GF-D8 (cell line): Measurements from ENCODE around the gene LSM4.

Experiments
- DNase-seq: peaks from one replicate; lab custom pipeline; 2025; lab: John Stamatoyannopoulos, UW

LSM4 gene

GRCh38 chr19:18274781-18275356, 48.0 kb downstream of the LSM4 start:
- no peak for DNase-seq

- no peak for DNase-seq
These were observed 48.6 kb downstream of the LSM4 start, which contains the start of gene IQCN for GRCh38 chr19:18274219-18274780. TSS of gene IQCN (minus strand) at chr19:18274452. CDS start at chr19:18269478, 4,974 bp downstream.

DNA sequence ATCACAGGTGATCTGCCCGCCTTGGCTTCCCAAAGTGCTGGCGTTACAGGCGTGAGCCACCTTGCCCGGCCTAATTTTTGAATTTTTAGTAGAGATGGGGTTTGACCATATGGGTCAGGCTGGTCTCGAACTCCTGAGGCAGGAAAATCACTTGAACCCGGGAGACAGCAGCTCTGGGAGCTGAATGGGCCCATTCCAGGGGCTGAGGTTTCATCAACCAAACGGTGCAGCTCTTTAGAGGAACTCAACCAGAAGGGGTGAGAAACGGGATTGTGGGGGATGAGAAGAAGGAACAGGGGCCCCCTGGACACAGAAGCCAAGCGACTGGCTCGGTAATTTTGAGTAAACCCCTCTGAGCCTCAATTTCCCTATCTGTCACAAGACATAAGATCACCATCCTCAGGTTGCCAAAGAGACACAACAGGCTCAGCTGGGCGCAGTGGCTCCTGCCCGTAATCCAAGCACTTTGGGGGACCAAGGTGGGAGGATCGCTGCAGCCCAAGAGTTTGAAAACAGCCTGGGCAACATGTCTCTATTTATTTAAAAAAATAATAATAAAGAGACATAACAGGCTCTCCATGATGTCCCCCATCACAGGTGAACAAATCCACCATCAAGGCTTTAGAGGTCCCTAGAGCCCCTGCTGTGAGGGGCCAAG, 49.2 kb downstream of the LSM4 start:
- no peak for DNase-seq

GRCh38 chr19:18271433-18271841, 51.4 kb downstream of the LSM4 start:
- DNase-seq, result no peak

- no peak for DNase-seq
These were observed 52.5 kb downstream of the LSM4 start for GRCh38 chr19:18270326-18270725.

DNA sequence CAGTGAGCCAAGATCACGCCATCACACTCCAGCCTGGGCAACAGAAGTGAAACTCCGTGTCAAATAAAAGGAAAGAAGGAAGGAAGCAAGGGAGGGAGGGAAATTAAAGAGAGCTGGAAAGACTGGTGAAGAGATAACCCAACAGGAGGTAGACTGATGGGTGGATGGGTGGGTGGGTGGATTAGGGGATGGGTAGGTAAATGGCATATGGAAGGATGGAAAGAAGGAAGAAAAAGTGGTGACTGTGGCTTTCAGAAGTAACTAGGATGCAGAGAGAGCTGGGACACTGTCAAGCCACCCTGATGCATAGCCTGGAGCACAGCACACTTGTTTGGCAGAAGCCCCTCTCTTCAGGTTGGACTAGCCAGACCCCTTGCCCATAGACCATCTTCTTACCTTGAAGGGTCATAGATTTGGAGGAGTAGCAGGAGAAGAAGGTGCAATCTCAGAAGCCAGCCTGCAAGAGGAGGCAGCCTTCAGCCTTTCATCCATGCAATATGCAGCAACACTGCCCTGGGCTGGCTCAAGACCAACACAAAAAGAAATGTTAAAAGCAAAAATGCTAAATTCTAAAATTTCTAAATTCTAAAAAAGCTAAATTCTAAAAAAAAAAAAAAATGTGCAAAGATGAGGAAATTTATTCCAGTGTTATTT, 53.7 kb downstream of the LSM4 start:
- no peak for DNase-seq

GRCh38 chr19:18266771-18267686, 55.8 kb downstream of the LSM4 start:
- DNase-seq, result no peak

GRCh38 chr19:18265582-18265981, 57.3 kb downstream of the LSM4 start:
- no peak for DNase-seq

GRCh38 chr19:18264971-18265540, 57.8 kb downstream of the LSM4 start:
- no peak for DNase-seq

GRCh38 chr19:18264137-18264854, 58.6 kb downstream of the LSM4 start:
- DNase-seq, result no peak

GRCh38 chr19:18263324-18264136, 59.3 kb downstream of the LSM4 start:
- DNase-seq, result no peak

DNA sequence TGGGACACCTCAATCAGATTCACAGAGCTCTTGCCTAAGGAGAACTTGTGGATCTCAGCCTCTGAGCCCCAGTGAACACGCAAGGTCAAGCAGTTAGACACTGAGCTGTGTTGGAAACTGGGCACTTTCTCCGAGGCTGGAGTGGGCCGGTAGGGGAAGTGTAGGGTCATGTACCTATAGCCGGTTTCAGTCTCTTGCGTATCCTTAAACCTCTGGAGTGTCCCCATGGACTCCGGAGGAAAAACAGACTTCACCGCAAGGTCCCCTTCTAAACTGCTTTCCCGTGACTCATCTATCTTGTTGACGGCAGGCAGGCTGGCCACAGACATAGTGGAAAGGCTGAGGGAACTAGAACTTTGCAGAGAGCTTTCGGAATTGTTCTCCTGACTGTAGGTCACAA, 60.0 kb downstream of the LSM4 start:
- no peak for DNase-seq

DNA sequence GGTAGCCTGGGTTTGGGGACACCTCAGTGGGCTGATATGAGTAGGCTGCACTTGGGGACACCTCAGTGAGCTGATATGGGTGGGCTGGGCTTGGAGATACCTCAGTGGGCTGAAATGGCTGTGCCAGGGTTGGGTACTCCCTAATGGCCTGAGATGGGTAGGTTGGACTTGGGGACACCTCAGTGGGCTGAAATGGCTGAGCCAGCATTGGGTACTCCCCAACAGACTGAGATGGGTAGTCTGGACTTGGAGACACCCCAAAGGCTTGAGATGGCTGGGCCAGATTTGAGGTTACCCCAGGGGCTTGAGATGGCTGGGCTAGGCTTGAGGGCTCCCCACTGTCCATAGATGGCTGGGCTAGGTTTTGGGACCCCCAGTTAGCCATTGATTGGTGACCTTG, 60.7 kb downstream of the LSM4 start:
- DNase-seq, result no peak

GRCh38 chr19:18261474-18261873, 61.4 kb downstream of the LSM4 start:
- DNase-seq, result no peak

DNA sequence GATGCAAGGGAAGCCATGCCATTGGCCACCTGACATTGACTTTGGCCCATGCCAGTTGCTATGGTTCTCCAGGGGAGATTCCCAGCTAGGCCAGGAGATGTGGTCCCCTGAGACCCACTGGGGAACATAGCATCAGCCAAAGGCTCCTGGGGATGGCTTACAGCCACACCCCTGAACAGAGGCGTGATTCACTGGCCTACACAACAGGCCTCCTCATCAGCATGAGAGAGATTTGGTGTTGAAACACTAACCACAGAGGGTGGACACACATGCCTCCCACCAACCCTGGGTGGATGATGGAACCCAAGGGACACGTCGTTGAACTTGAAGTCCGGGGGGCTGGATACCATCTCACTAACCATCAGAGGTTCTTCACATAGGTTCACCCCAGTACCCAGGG, 63.0 kb downstream of the LSM4 start:
- DNase-seq, result no peak

DNA sequence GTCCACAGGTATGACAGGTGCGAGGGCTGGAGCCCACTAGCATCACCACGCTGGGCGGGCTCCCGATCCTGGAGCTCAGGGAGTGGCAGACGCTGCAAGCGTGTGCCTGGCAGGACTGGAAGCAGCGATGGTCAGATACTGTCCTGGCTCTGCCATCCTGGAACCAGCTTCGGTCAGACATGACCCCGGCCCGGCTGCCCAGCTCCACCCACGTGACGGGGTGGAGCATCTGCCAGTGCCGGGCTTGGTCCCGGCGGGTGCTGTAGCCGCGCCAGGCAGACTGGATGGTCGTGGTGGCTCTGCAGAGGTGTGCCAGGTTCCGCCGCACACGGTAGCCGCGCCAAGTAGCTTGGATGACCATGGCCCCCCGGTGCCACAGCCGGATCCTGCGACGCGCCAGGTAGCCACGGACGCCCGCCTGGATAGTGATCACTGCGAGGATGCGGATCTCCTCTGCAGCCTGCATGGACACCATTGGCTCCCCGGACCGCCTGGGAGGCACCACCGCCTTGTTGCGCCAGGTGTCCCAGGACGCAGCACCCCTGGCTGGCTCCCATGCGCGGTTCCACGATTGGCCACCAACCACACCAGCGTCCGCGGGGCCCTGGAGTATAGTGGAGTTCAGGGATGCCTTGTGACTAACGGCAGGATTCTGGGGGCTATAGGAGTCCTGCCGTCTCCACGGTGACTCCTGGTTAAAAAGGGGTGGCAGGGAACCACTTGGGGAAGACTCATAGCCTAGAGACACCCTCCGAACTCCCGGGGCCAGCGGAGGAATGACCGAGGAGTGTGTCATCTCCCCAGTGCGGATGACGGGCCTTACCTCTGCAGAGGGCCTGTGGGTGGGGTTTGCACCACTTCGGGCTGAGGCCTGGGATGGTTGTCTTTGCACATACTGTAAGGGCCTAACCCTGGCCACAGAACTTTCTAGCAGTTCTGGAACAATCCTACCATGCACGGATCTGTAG, 65.1 kb downstream of the LSM4 start:
- DNase-seq, result no peak
